GM23248 (cell line): Measurements from ENCODE around the gene EME2.

Experiments used
- EZH2 ChIP-seq: fragments of 200-600 bp; sonication (generic); IDR thresholded peaks from 2 replicates; pipeline ENCODE4 v1.6.1; 2018; ENCODE audit warnings: antibody characterized with exemption, mild to moderate bottlenecking; ENCODE audit not compliant: insufficient read depth, poor library complexity, severe bottlenecking
- EZH2phosphoT487 ChIP-seq: fragments of 200-600 bp; sonication (generic); IDR thresholded peaks from 2 replicates; pipeline ENCODE4 v1.6.1; 2018; ENCODE audit warnings: antibody characterized with exemption, moderate library complexity, mild to moderate bottlenecking, low read depth; ENCODE audit not compliant: insufficient read depth

DNA sequence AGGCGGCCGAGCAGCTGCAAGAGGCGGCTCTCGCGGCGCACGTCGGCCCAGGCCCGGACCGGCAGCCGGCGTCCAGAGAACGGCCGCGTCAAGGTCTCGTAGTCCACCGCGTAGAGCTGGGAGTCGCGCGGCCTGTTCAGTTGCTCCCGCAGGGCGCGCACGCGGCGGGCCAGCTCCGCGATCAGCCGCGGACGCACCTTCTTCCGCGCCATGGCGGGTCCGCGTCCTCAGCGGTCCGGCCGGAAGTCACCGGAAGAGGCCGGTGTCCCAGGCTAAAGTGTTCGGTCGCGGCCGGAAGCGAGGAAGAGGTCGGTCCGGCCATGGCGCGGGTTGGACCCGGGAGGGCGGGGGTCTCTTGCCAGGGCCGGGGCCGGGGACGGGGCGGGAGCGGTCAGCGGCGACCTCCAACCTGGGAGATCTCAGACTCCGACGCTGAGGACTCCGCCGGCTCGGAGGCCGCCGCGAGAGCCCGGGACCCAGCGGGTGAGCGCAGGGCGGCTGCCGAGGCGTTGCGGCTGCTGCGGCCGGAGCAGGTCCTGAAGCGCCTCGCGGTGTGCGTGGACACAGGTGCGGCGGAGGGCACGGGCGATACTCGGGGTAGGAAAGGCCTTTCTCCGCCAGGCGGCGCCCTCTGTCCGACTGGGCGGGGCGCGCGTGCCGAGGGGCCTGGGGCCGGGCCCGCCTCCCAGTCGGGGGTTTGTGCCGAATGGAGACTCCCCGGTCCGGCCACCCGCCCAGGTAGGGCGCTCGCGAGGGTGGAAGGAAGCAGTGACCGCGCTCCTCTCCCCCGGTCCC lies 495 bp downstream of the EME2 start, which contains the start of gene MRPS34:
- no peak for TF ChIP-seq EZH2phosphoT487
- no peak for TF ChIP-seq EZH2
